Activated gamma-delta T cell treated with anti-CD3 and anti-CD28 coated beads, Interleukin-2, amount 50 U/mL, for 16 hours (primary cell): ENCODE data around the gene RHBDD1.

ENCODE experiments used
- DNase-seq: peaks from one replicate; pipeline ENCODE4 v3.0.0-alpha.2; 2020; ENCODE audit warnings: low read depth

Gene RHBDD1

DNA sequence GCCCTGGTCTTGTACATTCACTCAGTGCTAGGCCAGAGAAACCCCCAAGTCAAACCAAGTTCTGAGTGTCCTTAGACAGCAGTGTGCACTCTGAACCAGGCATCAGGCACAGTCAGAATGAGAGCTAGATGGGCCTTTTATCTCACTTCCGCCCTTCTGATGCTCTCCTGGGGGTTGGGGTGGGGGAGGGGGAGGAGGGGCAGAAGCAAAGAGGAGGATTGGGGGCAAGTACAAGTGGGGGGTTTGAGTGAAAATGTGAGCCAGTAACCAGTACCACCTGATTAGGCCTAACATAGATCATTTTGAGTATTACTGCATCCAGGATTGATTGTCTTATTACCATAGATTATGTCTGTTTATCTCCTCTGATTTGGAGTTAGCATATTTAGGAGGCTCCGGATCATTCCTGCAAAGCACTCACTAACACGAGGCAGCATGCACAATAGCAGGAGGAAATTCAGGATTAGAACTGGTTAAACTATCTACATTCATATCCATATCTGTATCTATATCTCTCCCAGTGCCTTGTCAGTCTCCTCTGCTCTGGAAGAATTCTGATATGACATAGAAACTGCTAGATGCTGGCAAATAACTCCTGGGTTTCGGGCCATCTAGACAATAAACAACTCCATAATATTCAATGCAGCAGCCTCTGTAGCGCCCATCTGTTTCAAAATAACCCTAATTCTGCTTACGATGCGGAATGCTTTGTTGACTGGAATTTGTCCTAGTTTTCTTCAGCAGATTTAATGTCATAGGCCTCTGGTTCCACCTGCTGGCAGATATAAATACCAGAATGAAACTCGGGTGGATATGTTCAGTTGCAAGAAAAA, 149.1 kb downstream of the RHBDD1 start:
- no peak for DNase-seq

DNA sequence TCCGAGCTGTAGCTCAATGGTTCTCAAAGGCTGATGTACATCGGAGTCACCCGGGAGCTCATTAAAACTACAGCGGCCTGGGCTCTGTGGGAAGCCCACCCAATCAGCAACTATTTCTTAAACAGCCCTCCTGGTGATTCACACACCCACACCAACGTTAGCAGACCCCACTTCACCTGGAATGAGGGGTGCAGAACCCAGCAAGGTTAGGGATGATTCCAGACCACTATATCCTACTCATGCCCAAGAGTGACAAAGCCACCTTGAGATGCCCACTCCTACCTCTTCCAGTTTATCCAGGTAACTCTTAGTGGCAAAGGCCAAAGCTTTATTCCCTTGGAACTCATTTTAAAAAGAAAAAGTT, 149.7 kb downstream of the RHBDD1 start:
- no peak for DNase-seq

DNA sequence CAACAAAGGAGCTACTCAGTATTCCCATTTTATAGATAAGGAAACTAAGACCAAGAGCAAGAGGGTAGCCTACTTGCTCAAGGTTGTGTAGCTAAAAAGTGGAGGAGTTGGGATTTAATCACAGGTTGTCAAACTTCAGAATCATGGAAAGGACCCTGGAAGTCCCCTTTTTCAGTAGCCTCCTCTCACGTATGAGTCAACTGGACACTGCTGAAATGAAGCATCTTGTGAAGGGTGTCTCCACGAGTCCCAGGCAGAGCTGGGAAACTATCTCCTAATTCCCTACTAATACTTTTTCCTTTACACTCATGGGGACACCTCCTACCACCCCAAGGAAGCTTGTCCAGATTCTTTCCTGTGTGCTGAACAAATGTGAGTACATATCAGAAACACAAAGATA, 155.8 kb downstream of the RHBDD1 start:
- DNase-seq: no peak

DNA sequence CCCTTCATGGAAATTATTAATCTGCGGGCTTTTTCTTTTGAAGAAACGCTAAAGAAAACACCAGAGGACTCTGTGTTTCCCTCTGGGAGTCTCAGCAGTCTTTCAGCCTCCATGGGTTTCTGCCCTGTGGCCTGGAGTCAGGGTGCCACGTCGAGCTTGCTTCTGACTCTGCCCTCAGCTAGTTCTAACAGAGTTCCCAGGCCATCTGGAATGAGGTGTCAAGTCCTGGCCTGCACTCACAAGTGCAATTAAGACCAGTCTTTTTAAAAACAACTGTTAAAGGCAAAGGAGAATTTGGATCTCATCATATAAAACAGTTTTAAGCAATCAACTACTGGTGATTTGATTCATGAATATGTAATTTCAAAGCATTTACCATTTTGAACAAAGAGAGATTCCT, 157.3 kb downstream of the RHBDD1 start:
- no peak for DNase-seq

DNA sequence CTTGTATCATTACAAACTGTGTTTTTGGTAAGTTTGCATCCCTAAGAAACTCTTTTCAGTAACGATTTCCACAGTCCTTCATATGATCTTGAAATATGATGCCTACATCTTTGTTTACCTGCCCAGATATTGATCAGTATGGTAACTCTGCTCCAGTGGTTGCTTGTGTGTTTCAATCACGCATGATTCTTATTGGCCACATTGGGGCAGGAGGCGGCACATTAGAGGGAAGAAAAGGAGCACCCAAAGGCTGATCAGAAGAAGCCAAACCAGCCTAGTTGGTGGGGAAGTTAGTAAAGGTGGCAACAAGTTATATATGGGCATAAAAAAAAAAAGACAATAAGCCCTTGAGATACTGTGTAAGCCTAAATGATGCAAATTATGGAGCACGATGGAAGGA, 158.9 kb downstream of the RHBDD1 start:
- no peak for DNase-seq

DNA sequence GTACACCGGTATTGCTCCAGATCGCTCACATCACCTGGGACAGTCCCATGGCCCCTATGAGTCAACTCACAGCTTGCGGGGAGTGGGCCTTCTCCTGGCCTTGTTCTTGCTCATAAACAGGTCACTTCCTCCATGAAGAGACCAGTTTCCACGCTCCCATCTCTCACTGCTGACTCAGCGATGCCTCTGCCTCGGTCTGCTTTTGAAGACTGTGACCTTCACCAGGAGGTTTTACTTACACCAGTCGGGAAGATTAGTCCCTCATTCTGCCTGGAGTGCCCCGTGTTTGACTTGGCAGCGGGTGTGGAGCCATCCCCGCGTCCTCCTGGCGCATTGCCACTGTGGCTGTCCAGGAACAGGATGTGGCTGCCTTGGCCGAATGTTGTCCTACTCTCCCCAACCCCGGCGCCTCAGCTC, 159.8 kb downstream of the RHBDD1 start:
- no peak for DNase-seq

DNA sequence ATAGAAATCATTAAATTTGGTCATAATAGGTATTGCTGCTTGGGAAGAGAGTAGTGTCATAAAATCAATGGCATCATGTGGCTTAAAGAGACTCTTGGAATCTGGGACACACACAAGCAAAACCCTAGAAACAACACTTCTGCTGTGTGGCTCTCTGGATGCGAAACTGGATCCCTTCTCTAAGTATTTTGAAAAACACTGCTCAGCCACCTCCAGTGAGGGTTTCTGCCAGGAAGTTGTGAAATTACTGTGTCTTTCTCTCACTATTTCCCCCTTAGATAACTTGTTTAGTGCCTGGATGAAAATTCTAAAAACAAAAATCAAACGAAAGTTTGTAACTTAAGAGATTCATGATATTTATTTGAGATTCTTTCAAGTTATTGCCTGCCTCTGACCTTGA, 163.8 kb downstream of the RHBDD1 start:
- DNase-seq: no peak

DNA sequence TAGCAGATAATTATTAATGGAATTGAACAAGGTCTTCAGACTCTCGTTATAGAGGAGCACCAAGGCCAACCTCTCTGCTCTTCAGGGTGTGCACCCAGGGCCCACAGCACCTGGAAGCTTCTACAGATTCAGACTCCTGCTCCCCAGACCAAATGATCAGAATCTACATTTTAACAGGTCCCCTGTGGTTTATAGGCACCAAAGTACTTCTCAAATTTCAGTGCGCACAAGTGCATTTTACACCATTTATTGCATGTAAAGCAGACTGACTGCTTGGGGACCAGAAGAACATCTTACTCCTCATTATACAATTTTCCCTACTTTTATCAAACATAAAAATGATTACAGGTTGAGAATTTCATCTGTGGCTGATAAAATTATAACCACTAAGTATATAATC, 164.3 kb downstream of the RHBDD1 start:
- no peak for DNase-seq

DNA sequence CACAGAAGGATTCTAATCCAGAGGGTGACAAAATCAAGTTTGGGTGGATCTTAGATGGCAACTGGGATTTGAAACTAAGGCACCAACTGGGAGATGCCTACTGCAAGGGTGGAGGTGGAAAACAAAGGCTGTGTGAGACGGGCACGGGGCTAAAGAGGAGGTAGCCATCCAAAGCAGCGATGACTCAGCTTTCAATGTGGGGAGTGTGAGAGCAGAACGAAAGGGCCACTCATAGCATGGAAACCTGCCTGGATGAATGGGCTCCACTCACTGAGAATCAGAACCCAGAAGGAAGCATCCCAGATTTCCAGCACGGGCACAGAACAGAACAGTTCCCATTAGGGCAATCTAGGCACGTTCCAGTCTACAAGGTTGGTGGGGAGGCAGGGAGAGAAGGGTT, 168.6 kb downstream of the RHBDD1 start:
- DNase-seq: no peak

DNA sequence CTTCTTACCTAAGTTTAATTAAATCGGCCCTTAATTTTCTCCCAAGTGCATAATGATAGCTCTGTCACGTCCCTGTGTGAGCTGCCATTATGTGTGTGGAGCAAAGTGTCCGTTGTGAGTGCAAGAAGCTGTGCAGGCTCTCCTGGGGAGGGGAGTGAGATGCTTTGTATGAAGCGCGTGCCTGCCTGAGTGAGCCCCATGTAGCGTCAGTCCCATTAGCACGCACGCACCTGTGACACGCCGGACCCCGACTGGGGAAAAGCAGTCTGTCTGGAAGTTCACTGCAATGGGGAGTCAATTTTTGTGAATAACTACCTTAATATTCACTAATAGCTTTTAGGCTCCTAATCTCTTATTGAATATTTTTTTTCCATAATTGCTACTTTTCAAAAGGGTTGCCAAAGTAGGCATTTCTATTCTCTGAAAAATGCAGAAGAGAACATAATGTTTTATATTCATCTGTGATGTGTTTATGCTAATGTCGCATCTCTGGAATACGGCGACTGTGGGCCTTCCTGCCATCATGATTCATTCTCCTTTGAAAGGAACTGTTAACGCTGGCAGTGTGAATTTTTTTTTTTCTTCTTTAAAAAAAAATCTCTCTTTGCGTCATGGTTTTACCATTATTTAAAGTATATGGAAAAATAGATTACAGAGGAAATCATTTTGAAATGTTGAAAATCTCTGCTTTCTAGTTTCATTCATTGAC, 170.5 kb downstream of the RHBDD1 start:
- no peak for DNase-seq

DNA sequence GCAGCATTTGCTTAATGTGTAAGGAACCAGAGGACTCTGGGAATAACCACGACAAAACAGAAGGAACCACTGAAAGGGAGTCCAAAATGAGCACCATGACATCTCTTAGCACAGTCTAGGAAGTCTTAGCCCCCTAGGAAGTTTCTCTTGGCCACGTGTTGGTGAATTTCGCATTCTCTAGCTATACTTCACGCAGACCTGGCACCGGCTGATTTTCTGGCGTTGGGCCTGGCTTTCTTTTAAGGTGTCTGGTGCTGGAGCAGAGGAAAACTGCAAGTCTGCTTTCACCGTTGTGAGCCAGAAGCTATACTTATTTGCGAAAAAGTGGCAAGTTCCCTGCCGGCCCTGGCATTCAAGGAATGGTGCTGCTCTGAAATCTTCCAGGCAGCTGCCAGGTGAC, 171.3 kb downstream of the RHBDD1 start:
- DNase-seq: no peak

DNA sequence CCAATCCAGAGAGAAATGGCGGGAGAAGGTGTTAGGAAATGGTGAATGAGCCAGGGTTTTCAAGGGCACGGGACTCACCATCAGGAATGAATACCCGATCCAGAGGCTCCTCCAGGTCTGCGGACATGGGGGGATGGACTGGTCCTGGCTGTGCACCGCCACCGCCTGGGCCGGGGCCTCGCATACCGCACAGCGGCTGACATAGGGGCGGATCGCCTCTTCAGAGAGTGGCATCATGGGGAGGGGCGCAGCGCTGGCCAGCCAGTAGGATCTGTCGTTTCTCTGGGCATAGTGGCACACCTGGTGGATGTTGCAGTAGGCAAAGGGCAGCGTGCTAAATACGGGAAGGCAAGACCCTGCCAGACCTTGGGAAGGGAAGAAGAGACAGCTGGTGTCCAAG, 172.1 kb downstream of the RHBDD1 start:
- DNase-seq: no peak

DNA sequence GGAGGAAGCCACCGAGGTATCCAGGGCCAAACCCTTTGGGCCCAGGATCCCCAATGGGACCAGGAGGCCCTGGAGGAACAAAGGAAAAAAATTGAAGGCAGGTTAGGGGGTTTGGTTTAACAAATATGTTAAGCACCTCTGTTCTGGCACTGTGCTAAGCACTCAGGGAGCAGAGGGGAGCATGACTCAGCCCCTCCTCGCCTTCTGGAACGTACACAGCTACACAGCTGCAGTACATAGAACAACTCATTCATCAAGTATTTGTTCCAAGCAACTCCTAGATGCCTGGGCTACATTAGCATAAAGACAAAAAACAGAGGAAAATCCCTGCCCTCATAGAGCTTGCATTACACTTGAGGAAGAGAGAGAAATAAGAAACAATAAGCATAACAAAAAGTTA, 174.6 kb downstream of the RHBDD1 start:
- DNase-seq: no peak

DNA sequence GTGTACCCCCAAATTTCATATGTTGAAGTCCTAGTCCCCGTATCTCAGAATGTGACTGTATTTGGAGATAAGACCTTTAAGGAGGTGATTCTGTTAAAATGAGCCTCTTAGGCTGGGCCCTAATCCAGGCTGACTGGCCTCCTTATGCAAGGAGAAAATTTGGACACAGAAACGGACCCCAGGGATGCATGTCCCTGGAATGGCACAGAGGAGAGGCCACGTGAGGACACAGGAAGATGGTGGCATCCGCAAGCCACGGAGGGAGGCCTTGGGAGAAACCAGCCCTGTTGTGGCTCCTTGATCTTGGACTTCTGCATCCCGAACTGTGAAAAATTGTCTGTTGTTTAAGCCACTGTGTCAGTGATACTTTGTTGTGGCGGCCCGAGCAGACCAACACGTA, 177.5 kb downstream of the RHBDD1 start:
- no peak for DNase-seq

DNA sequence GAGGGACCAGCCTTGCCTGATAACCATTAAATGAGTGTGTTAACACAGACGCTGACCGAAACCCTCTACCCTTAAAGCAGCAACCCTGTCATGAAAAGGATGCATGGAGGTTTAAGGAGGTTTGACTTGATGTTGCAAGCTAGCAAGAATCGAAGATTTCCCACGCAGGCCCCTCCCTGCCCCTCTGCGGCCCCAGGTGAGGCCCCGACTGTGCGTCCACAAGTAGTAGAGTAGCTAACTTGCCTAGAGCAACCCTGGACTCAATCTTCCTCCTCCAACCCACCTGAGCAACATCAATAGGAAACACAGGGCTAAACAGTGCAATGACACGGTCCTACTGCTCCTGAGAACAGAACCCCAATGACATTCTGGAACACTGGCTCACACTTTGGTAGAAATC, 178.0 kb downstream of the RHBDD1 start:
- DNase-seq: no peak

DNA sequence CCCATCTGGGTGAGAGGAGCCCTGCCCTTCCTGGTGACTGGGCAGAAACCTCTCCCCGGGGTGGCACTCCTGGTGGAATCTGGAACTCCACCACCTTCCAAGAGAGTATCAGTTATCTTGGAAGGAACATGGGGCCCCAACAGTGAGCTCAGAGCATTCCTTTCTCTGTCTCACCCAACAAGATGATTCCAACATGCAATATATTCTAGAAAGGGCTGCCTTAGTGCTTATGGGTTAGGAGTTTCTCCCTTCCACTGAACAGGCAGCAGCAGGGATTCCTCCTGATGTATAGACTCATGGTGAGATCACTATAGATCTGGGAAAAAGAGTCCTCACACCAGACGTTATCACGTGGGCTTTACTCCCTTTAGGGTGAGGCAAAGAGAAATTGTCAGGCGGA, 181.0 kb downstream of the RHBDD1 start:
- DNase-seq: no peak

DNA sequence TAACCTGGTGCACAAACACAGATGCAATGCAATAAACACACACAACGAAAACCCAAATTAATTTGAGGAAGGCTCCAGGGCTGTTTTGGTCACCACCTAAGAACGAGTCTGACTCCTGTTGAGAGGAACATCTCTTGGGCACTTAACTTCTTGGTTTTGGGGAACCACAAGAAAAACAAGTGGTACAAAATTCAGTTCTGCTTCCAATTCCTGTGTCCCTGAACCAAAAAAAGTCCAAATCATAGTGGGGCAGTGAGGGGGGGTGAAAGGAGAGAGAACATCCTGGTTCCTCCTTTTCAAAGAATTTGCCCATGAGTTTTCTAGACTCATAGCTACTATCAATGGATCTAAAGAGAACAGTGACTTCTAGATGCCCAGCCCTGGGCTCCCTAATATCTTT, 184.6 kb downstream of the RHBDD1 start:
- no peak for DNase-seq

DNA sequence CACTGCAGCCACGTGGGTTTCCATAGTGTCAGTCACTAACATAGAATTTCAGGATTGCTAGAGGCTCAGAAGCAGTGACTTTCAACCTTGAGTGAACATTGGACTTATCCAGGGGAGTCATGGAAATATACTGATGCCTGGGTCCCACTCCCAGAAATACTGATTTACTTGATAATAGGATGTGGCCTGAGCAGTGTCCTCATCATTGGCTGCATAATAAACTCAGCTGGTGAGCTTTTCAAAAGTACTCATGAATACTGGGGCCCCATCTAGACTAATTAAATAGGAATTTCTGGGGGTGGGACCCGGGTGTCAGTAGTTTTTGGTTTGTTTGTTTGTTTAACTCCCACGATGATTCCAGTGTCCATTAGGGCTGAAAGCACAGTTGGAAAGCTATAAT, 186.8 kb downstream of the RHBDD1 start:
- no peak for DNase-seq

DNA sequence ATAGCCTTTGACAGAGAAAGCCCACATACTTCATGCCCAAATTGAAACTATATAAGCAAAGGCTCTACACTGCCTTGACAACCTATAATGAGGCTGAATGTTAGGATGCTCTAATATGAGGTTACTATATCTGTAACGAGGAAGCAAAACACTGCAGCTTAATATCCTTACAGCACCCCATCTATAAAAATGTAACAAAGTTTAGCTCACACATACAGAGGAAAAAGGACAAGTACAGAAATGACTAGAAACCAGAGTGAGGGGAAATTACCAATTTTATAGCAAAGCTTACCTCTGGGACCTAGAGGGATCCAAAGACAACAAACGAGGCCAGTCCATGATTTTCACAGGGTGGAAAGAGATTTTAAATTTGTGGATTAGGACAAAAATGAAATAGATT, 189.7 kb downstream of the RHBDD1 start:
- DNase-seq: no peak

DNA sequence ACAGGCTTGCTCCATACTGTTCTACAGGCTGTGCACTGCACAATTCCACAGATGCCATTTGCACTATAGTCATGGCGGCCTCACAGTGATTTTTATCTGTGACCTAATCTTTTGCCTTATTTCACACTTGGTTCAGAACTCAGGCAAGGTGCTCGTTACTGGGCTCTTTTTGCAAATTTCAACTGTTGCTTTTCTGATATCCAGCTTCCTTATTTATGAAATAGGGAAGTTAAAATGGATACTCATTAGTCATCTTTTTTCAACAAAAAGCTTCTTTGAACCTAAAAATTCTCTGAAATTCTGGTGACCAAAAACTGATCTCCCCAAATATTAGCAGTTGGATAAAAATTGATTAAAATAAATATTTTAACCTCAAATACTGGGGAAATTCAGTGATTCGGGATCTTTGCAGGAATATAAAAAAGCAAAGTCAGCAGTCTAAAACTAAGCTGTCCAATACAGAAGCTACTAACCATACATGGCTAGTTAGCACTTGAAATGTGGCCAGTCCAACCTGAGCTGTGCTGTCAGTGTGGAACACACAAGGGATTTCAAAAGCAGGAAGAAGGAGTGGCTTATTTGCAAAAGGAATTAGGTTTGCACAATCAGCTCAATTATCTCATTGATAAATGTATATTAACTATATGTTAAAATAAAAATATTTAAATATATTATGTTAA, 193.7 kb downstream of the RHBDD1 start:
- DNase-seq: no peak

DNA sequence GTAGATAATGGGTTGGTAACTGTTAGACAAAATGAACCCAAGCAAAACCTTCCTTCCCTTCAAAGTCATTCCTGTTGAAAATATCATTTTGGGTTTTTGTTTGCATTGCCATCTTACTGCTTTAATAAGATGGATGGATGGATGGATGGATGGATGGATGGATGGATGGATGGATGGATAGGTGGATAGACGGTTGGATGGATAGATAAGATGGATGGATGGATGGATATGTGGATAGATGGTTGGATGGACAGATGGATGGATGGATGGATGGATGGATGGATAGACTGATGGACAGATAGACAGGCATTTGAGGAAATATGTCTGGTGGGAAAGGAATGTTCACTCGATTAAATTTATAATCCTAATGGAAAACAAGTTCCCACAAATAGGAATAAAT, 194.9 kb downstream of the RHBDD1 start:
- DNase-seq: no peak

DNA sequence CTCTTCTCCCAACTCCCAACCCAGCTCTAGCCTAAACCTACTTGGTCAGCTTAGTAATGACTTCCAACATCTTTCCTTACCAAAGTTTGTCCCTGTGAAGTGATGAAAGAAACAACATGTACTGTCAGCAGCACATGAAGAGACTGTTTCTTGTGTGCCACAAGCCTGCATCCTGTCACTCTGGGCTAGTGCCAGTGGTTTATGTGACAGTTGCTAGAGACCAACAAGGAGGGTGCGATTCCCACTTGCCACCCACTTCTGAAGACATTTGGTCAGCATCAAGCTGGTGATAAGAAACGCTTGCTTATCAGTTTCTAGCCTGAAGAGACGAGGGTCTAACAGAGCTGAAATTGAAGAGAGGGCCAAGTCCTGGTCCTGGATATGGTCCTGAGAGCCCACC, 195.5 kb downstream of the RHBDD1 start:
- DNase-seq: no peak

DNA sequence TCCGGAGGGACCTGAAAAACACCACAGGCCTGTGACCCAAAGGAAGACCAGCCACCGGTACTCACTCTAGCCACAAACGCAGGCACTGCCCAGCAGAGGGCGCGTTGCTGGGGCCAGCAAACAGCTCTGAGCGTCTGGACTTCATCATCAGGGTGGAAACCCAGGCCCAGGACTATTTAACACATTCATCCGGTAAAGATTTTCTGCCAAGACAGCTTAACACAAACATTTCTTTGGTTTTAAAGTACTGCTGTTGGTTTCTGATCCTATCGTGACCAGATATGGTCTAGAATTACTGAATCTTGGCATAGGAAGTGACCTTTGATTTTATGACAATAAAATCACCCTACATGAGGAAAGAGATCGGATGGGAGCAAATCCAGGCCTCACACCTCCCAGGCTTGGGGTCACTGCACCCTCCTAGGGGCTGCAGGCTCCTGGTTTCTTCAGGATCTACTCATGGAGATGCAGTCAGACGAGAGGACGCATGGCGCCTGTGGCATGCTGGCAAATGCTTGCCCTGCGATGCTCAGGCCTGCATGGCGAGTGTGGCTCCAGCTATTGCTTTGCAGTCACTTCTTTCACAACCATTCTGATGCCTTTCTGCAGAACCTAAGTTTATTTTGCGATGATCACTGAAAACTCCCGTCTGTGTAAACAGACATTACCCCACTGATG, 197.8 kb downstream of the RHBDD1 start:
- no peak for DNase-seq
